Loucy (cell line): Measurements from ENCODE around the gene ZNF132.

ENCODE experiments used
- EZH2phosphoT487 ChIP-seq: fragments of 200-600 bp; IDR thresholded peaks from 2 replicates; pipeline ENCODE4 v1.6.1; 2018; ENCODE audit warnings: antibody characterized with exemption, mild to moderate bottlenecking, moderate library complexity, borderline replicate concordance
- TF ChIP-seq, protein P1 (sequence below): fragments of 200-600 bp; sonication (generic); conservative IDR thresholded peaks from 2 replicates; pipeline ENCODE4 v1.5.1; 2014; ENCODE audit warnings: mild to moderate bottlenecking, antibody characterized with exemption, low read length

GRCh38 chr19:58460039-58460438, 20.1 kb upstream of the ZNF132 start:
- TF ChIP-seq, protein P1, sequence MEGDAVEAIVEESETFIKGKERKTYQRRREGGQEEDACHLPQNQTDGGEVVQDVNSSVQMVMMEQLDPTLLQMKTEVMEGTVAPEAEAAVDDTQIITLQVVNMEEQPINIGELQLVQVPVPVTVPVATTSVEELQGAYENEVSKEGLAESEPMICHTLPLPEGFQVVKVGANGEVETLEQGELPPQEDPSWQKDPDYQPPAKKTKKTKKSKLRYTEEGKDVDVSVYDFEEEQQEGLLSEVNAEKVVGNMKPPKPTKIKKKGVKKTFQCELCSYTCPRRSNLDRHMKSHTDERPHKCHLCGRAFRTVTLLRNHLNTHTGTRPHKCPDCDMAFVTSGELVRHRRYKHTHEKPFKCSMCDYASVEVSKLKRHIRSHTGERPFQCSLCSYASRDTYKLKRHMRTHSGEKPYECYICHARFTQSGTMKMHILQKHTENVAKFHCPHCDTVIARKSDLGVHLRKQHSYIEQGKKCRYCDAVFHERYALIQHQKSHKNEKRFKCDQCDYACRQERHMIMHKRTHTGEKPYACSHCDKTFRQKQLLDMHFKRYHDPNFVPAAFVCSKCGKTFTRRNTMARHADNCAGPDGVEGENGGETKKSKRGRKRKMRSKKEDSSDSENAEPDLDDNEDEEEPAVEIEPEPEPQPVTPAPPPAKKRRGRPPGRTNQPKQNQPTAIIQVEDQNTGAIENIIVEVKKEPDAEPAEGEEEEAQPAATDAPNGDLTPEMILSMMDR, result no peak
- no peak for TF ChIP-seq EZH2phosphoT487
